ENCODE data around the gene SLC16A3. TPM values are rescaled to one million over a fixed set of nuclear protein-coding genes. Genes with fewer than 3 reads are reported as not detected.

The SLC16A3 gene
- total RNA-seq, 2 experiments from 2014 or later, result 183 to 193 TPM

DNA sequence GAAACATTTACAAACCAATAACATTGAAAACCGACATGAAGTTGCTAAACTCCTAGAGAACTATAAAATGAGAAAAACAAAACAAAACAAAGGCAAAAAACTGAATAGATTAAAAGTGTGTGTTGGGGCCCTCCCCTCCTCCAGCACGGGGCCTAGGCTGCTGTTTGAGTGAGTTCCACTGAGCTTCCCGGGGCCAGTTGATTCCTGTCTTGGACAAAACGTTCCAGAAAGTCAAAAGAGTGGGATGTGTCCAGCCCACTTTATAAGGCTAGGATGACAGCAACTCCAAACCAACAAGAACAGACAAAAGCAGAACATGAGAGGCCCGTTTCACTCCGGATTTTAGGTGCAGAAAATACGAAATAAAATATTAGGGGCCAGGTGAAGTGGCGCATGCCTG, 56.3 kb downstream of the SLC16A3 start:
- Mint-ChIP-seq H3K27ac (no peak overlapping the region), H3K27me3 (no peaks in the 10 kb centered on the region), H3K36me3 (ENCODE audit: low read depth) (no peaks in the 10 kb centered on the region), H3K4me1 (ENCODE audit: low read depth) (peaks cover 24% of the 10 kb centered on the region), H3K9me3 (no peaks in the 10 kb centered on the region), H3K4me3 (no peak overlapping the region)
- no peak for DNase-seq
- no peak for ATAC-seq
- TF ChIP-seq, protein P1, sequence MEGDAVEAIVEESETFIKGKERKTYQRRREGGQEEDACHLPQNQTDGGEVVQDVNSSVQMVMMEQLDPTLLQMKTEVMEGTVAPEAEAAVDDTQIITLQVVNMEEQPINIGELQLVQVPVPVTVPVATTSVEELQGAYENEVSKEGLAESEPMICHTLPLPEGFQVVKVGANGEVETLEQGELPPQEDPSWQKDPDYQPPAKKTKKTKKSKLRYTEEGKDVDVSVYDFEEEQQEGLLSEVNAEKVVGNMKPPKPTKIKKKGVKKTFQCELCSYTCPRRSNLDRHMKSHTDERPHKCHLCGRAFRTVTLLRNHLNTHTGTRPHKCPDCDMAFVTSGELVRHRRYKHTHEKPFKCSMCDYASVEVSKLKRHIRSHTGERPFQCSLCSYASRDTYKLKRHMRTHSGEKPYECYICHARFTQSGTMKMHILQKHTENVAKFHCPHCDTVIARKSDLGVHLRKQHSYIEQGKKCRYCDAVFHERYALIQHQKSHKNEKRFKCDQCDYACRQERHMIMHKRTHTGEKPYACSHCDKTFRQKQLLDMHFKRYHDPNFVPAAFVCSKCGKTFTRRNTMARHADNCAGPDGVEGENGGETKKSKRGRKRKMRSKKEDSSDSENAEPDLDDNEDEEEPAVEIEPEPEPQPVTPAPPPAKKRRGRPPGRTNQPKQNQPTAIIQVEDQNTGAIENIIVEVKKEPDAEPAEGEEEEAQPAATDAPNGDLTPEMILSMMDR (IDR thresholded peaks at IDR 0.05), result no peak
- ChIA-PET CTCF (interaction anchor here (1.5 kb wide), 1 partner anchor 49 kb away, joined by 3 read pairs; no protein-coding TSS in a partner anchor), POLR2A (interaction anchor here (1.1 to 1.6 kb wide), 2 partner anchors 19 to 60 kb away, joined by 3 to 5 read pairs; no protein-coding TSS in a partner anchor)
- intact Hi-C loops (cut with micrococcal nuclease), result no loop called here

DNA sequence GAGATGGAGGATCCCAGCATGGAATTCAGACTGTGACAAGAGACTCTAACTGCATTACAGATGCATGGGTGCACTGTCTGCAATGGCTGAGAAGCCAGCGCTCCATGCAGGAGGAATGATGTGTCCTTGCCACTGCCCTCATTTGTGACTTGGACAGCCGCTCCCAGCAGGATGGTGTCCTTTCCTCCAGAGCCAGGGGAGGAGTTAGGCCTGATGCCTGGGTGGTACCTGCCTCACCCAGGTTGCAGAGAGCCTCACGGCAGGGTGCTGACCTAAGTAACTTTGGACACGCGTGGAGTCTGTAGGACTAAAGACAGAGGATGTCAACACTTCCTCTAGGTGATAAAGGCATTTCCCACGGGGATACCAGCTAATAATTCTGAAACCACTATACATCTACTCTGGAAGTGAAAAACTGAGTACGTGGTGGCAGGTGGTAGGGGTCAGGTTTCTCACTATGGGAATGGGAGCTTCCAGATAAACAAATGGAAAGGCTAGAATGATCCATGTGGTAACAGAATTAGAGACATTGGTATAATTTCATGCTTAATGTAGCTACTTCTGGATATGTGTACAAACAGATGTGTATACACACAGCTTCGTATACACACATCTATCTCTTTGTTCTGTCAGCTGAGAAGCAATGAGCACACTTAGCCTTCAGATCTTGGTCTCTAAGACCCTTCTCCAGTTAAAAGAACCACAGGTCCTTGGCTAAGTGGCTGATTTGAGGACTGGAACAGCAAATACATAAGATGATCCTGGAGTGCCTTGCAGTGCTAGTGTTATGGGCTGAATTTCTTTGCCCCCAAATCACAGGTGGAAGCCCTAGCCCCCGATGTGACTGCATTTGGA, 58.4 kb downstream of the SLC16A3 start:
- intact Hi-C loops (cut with micrococcal nuclease), result no loop called here
- CTCF ChIA-PET, result interaction anchor here (0.9 to 1.1 kb wide), 2 partner anchors 12 to 81 kb away, joined by 3 read pairs; no protein-coding TSS in a partner anchor
- no peak for DNase-seq
- no peak overlapping the region for H3K27ac Mint-ChIP-seq
- no peaks in the 10 kb centered on the region for H3K27me3 Mint-ChIP-seq
- H3K4me1 Mint-ChIP-seq (ENCODE audit: low read depth), result peaks cover 18% of the 10 kb centered on the region
- H3K4me3 Mint-ChIP-seq, result no peak overlapping the region
- POLR2A ChIA-PET, result interaction anchor here (0.8 kb wide), 1 partner anchor 45 kb away, joined by 3 read pairs; no protein-coding TSS in a partner anchor
- H3K36me3 Mint-ChIP-seq (ENCODE audit: low read depth), result peaks cover 2% of the 10 kb centered on the region
- H3K9me3 Mint-ChIP-seq, result no peaks in the 10 kb centered on the region
- no peak for ATAC-seq
- TF ChIP-seq, protein P1 (IDR thresholded peaks at IDR 0.05), result no peak

DNA sequence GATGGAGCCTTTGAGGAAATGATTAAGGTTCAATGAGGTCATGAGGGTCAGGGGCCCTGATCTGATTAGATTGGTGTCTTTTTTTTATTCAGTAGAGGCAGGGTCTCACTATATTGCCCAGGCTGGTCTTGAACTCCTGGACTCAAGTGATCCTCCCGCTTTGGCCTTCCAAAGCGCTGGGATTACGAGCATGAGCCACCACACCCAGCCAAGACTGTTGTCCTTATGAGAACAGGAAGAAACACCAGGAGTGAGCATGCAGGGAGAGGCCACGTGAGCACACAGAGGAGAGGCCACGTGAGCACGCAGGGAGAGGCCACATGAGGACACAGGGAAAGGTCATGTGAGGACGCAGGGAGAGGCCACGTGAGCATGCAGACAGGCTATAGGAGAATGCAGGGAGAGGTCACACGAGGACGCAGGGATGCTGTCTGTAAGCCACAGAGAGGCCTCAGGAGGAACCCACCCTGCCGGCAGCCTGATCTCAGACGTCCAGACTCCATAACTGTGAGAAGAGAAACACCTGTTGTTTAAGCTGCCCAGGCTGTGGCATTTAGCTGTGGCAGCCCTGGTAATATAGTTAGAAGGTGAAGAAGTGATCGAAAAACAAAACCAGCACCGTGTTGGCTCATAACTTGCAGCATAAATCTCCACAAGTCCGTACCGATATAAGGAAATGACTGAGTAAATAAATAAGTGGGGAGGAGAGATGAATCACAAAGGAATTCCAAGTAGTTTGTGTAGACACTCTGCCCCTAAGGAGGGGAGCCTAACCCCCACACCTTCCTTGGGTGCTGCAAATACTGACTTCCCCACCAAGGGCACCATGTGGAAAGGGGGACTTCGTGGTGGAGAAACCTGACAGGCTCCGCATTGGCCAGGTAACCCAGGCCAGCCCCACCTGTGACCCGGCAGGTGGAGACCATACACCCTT, 59.3 kb downstream of the SLC16A3 start:
- ChIA-PET CTCF (interaction anchor here (0.9 to 1.1 kb wide), 2 partner anchors 13 to 82 kb away, joined by 3 read pairs; no protein-coding TSS in a partner anchor), POLR2A (interaction anchor here (0.8 kb wide), 1 partner anchor 46 kb away, joined by 3 read pairs; no protein-coding TSS in a partner anchor)
- DNase-seq (no peak), ATAC-seq (no peak)
- H3K27ac Mint-ChIP-seq, result no peak overlapping the region
- H3K27me3 Mint-ChIP-seq, result no peaks in the 10 kb centered on the region
- peaks cover 2% of the 10 kb centered on the region for H3K36me3 Mint-ChIP-seq (ENCODE audit: low read depth)
- H3K4me1 Mint-ChIP-seq (ENCODE audit: low read depth), result peaks cover 15% of the 10 kb centered on the region
- H3K4me3 Mint-ChIP-seq, result no peak overlapping the region
- intact Hi-C loops (cut with micrococcal nuclease), result no loop called here
- TF ChIP-seq, protein P1 (IDR thresholded peaks at IDR 0.05), result no peak
- H3K9me3 Mint-ChIP-seq, result no peaks in the 10 kb centered on the region

Small RNA genes lying within 50 kb of the gene (microRNA-seq; reads per million reads assigned to microRNA genes)
- not detected for gene MIR6787 (ENCODE audit: borderline microRNAs expressed, borderline replicate concordance)

Other genes starting within 250 kb of the SLC16A3 start
- gene CENPX, start 206.2 kb upstream of the SLC16A3 start, total RNA-seq, result 10 to 100 TPM; 88.7 to 98.1 TPM
- gene LRRC45, start 205.7 kb upstream of the SLC16A3 start, total RNA-seq, result 10 to 100 TPM; 12.9 TPM
- gene RAC3, start 197.4 kb upstream of the SLC16A3 start, total RNA-seq, result 1 to 10 TPM; 5.5 to 5.8 TPM
- gene DCXR, start 191.3 kb upstream of the SLC16A3 start, total RNA-seq, result 100 to 1,000 TPM in 1 of 2 experiments, 10 to 100 TPM in 1; 99.2 to 101 TPM
- 10 to 100 TPM; 14.2 to 15.3 TPM for gene RFNG, start 177.2 kb upstream of the SLC16A3 start, total RNA-seq
- 10 to 100 TPM; 82.7 to 88.6 TPM for gene GPS1, start 177.1 kb upstream of the SLC16A3 start, total RNA-seq
- 100 to 1,000 TPM; 139 to 140 TPM for gene DUS1L, start 163.2 kb upstream of the SLC16A3 start, total RNA-seq
- gene FASN, start 130.8 kb upstream of the SLC16A3 start, total RNA-seq, result 100 to 1,000 TPM; 250 to 260 TPM
- 10 to 100 TPM; 56.6 to 64.2 TPM for gene CCDC57, start 16.2 kb upstream of the SLC16A3 start, total RNA-seq
- 10 to 100 TPM; 90.6 to 97.0 TPM for gene CSNK1D, start 44.7 kb downstream of the SLC16A3 start, total RNA-seq
- gene CD7, start 88.6 kb downstream of the SLC16A3 start, total RNA-seq, result 100 to 1,000 TPM; 289 to 292 TPM
- under 1 TPM; 0.45 to 0.50 TPM for gene SECTM1, start 104.7 kb downstream of the SLC16A3 start, total RNA-seq
- gene TEX19, start 130.2 kb downstream of the SLC16A3 start, total RNA-seq, result not detected
- gene UTS2R, start 142.7 kb downstream of the SLC16A3 start, total RNA-seq, result not detected
- 10 to 100 TPM; 21.8 to 21.9 TPM for gene HEXD, start 189.3 kb downstream of the SLC16A3 start, total RNA-seq
- gene OGFOD3, start 189.5 kb downstream of the SLC16A3 start, total RNA-seq, result 10 to 100 TPM; 22.0 to 25.0 TPM
- 100 to 1,000 TPM; 189 to 192 TPM for gene CYBC1, start 221.7 kb downstream of the SLC16A3 start, total RNA-seq
- 10 to 100 TPM; 63.9 to 65.4 TPM for gene NARF, start 229.7 kb downstream of the SLC16A3 start, total RNA-seq